ENCODE data around the gene GCNT2.

- TF ChIP-seq, protein P1, sequence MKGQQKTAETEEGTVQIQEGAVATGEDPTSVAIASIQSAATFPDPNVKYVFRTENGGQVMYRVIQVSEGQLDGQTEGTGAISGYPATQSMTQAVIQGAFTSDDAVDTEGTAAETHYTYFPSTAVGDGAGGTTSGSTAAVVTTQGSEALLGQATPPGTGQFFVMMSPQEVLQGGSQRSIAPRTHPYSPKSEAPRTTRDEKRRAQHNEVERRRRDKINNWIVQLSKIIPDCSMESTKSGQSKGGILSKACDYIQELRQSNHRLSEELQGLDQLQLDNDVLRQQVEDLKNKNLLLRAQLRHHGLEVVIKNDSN (CRISPR knock-in tag; IDR thresholded peaks at IDR 0.05), result no peak
- no peak for TF ChIP-seq CREB1 (CRISPR knock-in tag; IDR thresholded peaks at IDR 0.05)
- TF ChIP-seq CTCF (IDR thresholded peaks at IDR 0.05), result no peak
Observed at GRCh38 chr6:10598084-10598960, 77.2 kb downstream of the GCNT2 start.
